ENCODE measurements around the gene PHLDA2. TPM values are rescaled to one million over a fixed set of nuclear protein-coding genes. Genes with fewer than 3 reads are reported as not detected.

PHLDA2 gene
- total and polyA plus RNA-seq, 9 of the 15 experiments (the other 6 are each of a cell fraction or from before 2014, with no cell fraction given), result 0.43 to 42.4 (median 4.7) TPM

GRCh38 chr11:2892215-2892966, 36.8 kb downstream of the PHLDA2 start (continued):
- TF ChIP-seq IRF9 (tag; IDR thresholded peaks at IDR 0.05) (no peak), KLF6 (CRISPR knock-in tag; IDR thresholded peaks at IDR 0.05; ENCODE audit: borderline replicate concordance) (no peak), DACH1 (IDR thresholded peaks at IDR 0.05; ENCODE audit: partially characterized antibody) (no peak), COPS2 (conservative IDR thresholded peaks at IDR 0.05) (no peak), NCOA6 (IDR thresholded peaks at IDR 0.05) (no peak), BRCA1 (IDR thresholded peaks at IDR 0.05) (no peak), BRCA1 (CRISPR knock-in tag; IDR thresholded peaks at IDR 0.05) (no peak), HDAC2 (IDR thresholded peaks at IDR 0.05) (no peak), PHF8 (IDR thresholded peaks at IDR 0.05; ENCODE audit: borderline replicate concordance, low read length) (peak; percentile 76; the same call in 1 of the 2 replicates), THRA (IDR thresholded peaks at IDR 0.05) (no peak), SFPQ (IDR thresholded peaks at IDR 0.05; ENCODE audit: low read depth, low read length) (no peak), TBL1XR1 (IDR thresholded peaks at IDR 0.05; ENCODE audit: low read length in 2 of 2) (no peak), MCM2 (IDR thresholded peaks at IDR 0.05; ENCODE audit: low read depth) (no peak), HEY1 (CRISPR knock-in tag; IDR thresholded peaks at IDR 0.05; ENCODE audit: borderline replicate concordance) (no peak), HMGXB4 (CRISPR knock-in tag; IDR thresholded peaks at IDR 0.05) (0 out of 2 replicates have a peak, but pooled peaks have one; percentile 67), CBFA2T2 (conservative IDR thresholded peaks at IDR 0.05) (no peak), ELF4 (CRISPR knock-in tag; IDR thresholded peaks at IDR 0.05) (no peak), SRSF9 (IDR thresholded peaks at IDR 0.05; ENCODE audit: borderline replicate concordance, low read depth, low read length) (no peak), NR0B1 (IDR thresholded peaks at IDR 0.05; ENCODE audit: partially characterized antibody) (no peak), MTA2 (IDR thresholded peaks at IDR 0.05; ENCODE audit: low read depth) (no peak)

All from K562 (cell line).